Osteoblast (primary cell): Measurements from ENCODE around the gene ABCG4. TPM values are rescaled to one million over a fixed set of nuclear protein-coding genes. Genes with fewer than 3 reads are reported as not detected.

Experiments
- DNase-seq: peaks from one replicate; pipeline ENCODE4 v3.0.0; 2011; ENCODE audit warnings: low spot score, mixed read lengths; ENCODE audit not compliant: insufficient read length; ENCODE audit errors: missing footprints
- H2AFZ ChIP-seq: 2 replicates; pipeline ENCODE4 v1.6.0; 2011; ENCODE audit warnings: mild to moderate bottlenecking, low read length
- H3K27ac ChIP-seq: 2 replicates; pipeline ENCODE4 v1.5.1; 2011; ENCODE audit warnings: mild to moderate bottlenecking, low read depth, low read length, moderate library complexity
- H3K27me3 ChIP-seq: 2 replicates; pipeline ENCODE4 v1.6.0; 2012; ENCODE audit warnings: mild to moderate bottlenecking, control low read depth, inconsistent platforms, low read length, moderate library complexity; ENCODE audit not compliant: insufficient read depth
- H3K36me3 ChIP-seq: 2 replicates; pipeline ENCODE4 v1.5.1; 2011; ENCODE audit warnings: mild to moderate bottlenecking, low read length, control low read depth, moderate library complexity; ENCODE audit not compliant: insufficient read depth
- H3K4me1 ChIP-seq: 2 replicates; pipeline ENCODE4 v1.5.1; 2011; ENCODE audit warnings: mild to moderate bottlenecking, low read length, control low read depth, moderate library complexity; ENCODE audit not compliant: insufficient read depth
- H3K4me2 ChIP-seq: 2 replicates; pipeline ENCODE4 v1.6.0; 2011; ENCODE audit warnings: mild to moderate bottlenecking, low read length; ENCODE audit not compliant: insufficient read depth
- H3K4me3 ChIP-seq: fragments of 200-600 bp; sonication (generic); 3 replicates; pipeline ENCODE4 v1.5.1; 2012; ENCODE audit warnings: mild to moderate bottlenecking, low read length, inconsistent platforms; ENCODE audit not compliant: insufficient read depth
- H3K79me2 ChIP-seq: 2 replicates; pipeline ENCODE4 v1.6.0; 2012; ENCODE audit warnings: mild to moderate bottlenecking, low read length, control low read depth, inconsistent platforms; ENCODE audit not compliant: insufficient read depth
- H3K9me3 ChIP-seq: 2 replicates; pipeline ENCODE4 v1.5.1; 2011; ENCODE audit warnings: low read depth, low read length, control low read depth
- H4K20me1 ChIP-seq: 2 replicates; pipeline ENCODE4 v1.6.0; 2012; ENCODE audit warnings: mild to moderate bottlenecking, low read length, control low read depth; ENCODE audit not compliant: insufficient read depth
- total RNA-seq: library from RNA; depleted of rRNA; stranded (reverse); fragments of >200 nt; gene quantifications from 2 replicates; pipeline ENCODE4 v1.2.3, GENCODE V29; 2012
- TF ChIP-seq, protein P1 (sequence below): IDR thresholded peaks from 2 replicates; pipeline ENCODE4 v1.5.1; 2011; ENCODE audit warnings: mild to moderate bottlenecking, low read depth, low read length, moderate library complexity; ENCODE audit errors: extremely low read depth

Gene ABCG4
- total RNA-seq, 1 donor, result not detected

DNA sequence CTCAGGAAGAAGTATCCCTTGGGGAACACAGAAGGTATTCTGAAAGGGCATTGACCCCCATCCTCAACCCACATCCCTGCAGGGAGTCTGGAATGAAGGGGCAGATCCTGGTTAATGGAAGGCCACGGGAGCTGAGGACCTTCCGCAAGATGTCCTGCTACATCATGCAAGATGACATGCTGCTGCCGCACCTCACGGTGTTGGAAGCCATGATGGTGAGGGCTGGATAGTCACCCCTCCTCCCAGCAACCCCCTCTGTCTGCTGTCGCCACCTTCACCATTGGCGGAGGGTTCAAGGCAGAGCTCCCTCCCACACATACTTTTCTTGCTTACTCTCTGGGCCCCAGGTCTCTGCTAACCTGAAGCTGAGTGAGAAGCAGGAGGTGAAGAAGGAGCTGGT, 5.3 kb downstream of the ABCG4 start:
- Histone ChIP-seq H3K9me3 (no peaks in the 10 kb centered on the region), H3K4me3 (no peak overlapping the region), H3K4me2 (no peak overlapping the region), H3K27me3 (peaks cover 48% of the 10 kb centered on the region), H3K27ac (no peak overlapping the region), H4K20me1 (no peaks in the 10 kb centered on the region), H3K4me1 (no peaks in the 10 kb centered on the region), H2AFZ (no peak overlapping the region), H3K79me2 (no peaks in the 10 kb centered on the region), H3K36me3 (no peaks in the 10 kb centered on the region)
- TF ChIP-seq, protein P1, sequence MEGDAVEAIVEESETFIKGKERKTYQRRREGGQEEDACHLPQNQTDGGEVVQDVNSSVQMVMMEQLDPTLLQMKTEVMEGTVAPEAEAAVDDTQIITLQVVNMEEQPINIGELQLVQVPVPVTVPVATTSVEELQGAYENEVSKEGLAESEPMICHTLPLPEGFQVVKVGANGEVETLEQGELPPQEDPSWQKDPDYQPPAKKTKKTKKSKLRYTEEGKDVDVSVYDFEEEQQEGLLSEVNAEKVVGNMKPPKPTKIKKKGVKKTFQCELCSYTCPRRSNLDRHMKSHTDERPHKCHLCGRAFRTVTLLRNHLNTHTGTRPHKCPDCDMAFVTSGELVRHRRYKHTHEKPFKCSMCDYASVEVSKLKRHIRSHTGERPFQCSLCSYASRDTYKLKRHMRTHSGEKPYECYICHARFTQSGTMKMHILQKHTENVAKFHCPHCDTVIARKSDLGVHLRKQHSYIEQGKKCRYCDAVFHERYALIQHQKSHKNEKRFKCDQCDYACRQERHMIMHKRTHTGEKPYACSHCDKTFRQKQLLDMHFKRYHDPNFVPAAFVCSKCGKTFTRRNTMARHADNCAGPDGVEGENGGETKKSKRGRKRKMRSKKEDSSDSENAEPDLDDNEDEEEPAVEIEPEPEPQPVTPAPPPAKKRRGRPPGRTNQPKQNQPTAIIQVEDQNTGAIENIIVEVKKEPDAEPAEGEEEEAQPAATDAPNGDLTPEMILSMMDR, result no peak
- DNase-seq, result peak; percentile 31

GRCh38 chr11:119155733-119156492, 7.1 kb downstream of the ABCG4 start:
- H2AFZ ChIP-seq, result no peak overlapping the region
- H3K36me3 ChIP-seq, result no peaks in the 10 kb centered on the region
- DNase-seq, result peak; percentile 89
- no peak overlapping the region for H3K4me3 ChIP-seq
- H4K20me1 ChIP-seq, result no peaks in the 10 kb centered on the region
- H3K9me3 ChIP-seq, result no peaks in the 10 kb centered on the region
- H3K4me1 ChIP-seq, result no peaks in the 10 kb centered on the region
- H3K27ac ChIP-seq, result no peak overlapping the region
- H3K27me3 ChIP-seq, result peaks cover 31% of the 10 kb centered on the region
- TF ChIP-seq, protein P1, result peak; percentile 18
- no peak overlapping the region for H3K4me2 ChIP-seq
- no peaks in the 10 kb centered on the region for H3K79me2 ChIP-seq

GRCh38 chr11:119156496-119156895, 7.6 kb downstream of the ABCG4 start:
- TF ChIP-seq, protein P1, result no peak
- H2AFZ ChIP-seq, result no peak overlapping the region
- H3K4me1 ChIP-seq, result no peaks in the 10 kb centered on the region
- DNase-seq, result peak; percentile 64
- H3K27me3 ChIP-seq, result peaks cover 25% of the 10 kb centered on the region
- H4K20me1 ChIP-seq, result no peaks in the 10 kb centered on the region
- H3K36me3 ChIP-seq, result no peaks in the 10 kb centered on the region
- no peak overlapping the region for H3K4me3 ChIP-seq
- no peak overlapping the region for H3K27ac ChIP-seq
- H3K9me3 ChIP-seq, result no peaks in the 10 kb centered on the region
- H3K79me2 ChIP-seq, result no peaks in the 10 kb centered on the region
- H3K4me2 ChIP-seq, result no peak overlapping the region

- Histone ChIP-seq H3K36me3 (no peaks in the 10 kb centered on the region), H3K27ac (no peak overlapping the region), H3K79me2 (no peaks in the 10 kb centered on the region), H2AFZ (no peak overlapping the region), H3K4me3 (no peak overlapping the region), H3K9me3 (no peaks in the 10 kb centered on the region), H3K4me1 (no peaks in the 10 kb centered on the region), H4K20me1 (no peaks in the 10 kb centered on the region), H3K27me3 (peaks cover 20% of the 10 kb centered on the region), H3K4me2 (no peak overlapping the region)
- TF ChIP-seq, protein P1, result no peak
- peak; percentile 64 for DNase-seq
These were observed 8.2 kb downstream of the ABCG4 start for GRCh38 chr11:119157063-119157462.
